Glutamatergic neuron (in vitro differentiated cells): ENCODE measurements around the gene GP1BB. TPM values are rescaled to one million over a fixed set of nuclear protein-coding genes. Genes with fewer than 3 reads are reported as not detected.

Experiments used
- DNase-seq: peaks from one replicate; pipeline ENCODE4 v3.0.0; 2022
- H3K27ac Mint-ChIP-seq: one replicate; pipeline ENCODE4 v1.8.0; 2020; ENCODE audit warnings: mild to moderate bottlenecking, mixed read lengths, inconsistent platforms; ENCODE audit not compliant: unreplicated experiment
- H3K27me3 Mint-ChIP-seq: one replicate; pipeline ENCODE4 v1.8.0; 2020; ENCODE audit warnings: mild to moderate bottlenecking, moderate library complexity, mixed read lengths, inconsistent platforms; ENCODE audit not compliant: unreplicated experiment
- H3K36me3 Mint-ChIP-seq: one replicate; pipeline ENCODE4 v1.8.0; 2020; ENCODE audit warnings: mild to moderate bottlenecking, mixed read lengths, inconsistent platforms; ENCODE audit not compliant: unreplicated experiment
- H3K4me1 Mint-ChIP-seq: one replicate; pipeline ENCODE4 v1.8.0; 2020; ENCODE audit warnings: mild to moderate bottlenecking, low read depth, mixed read lengths, inconsistent platforms; ENCODE audit not compliant: unreplicated experiment
- H3K4me3 Mint-ChIP-seq: one replicate; pipeline ENCODE4 v1.8.0; 2020; ENCODE audit warnings: mild to moderate bottlenecking, mixed read lengths, inconsistent platforms; ENCODE audit not compliant: unreplicated experiment
- H3K9me3 Mint-ChIP-seq: one replicate; pipeline ENCODE4 v1.8.0; 2020; ENCODE audit warnings: mild to moderate bottlenecking, moderate library complexity, mixed read lengths, inconsistent platforms; ENCODE audit not compliant: unreplicated experiment
- CTCF ChIP-seq: fragments of 200-600 bp; sonication (generic); IDR thresholded peaks from one replicate; pipeline ENCODE4 v1.5.0; 2021; ENCODE audit not compliant: partially characterized antibody, unreplicated experiment
- total RNA-seq: library from RNA; stranded (reverse); fragmentation: NEBNext Ultra II Directional; extraction: Animal tissue kit (Norgen Biotek cat#: 25700); gene quantifications from one replicate; pipeline ENCODE4 v1.2.1, GENCODE V29; 2021; ENCODE audit not compliant: unreplicated experiment

The GP1BB gene
- total RNA-seq, 1 donor from 2014 or later: 8.3 TPM

- H3K36me3 Mint-ChIP-seq: peaks cover 6% of the 10 kb centered on the region
- H3K9me3 Mint-ChIP-seq: peaks cover 12% of the 10 kb centered on the region
- no peak overlapping the region for H3K4me3 Mint-ChIP-seq
- TF ChIP-seq CTCF: peak; percentile 28
- H3K27ac Mint-ChIP-seq: no peak overlapping the region
- peaks cover 16% of the 10 kb centered on the region for H3K4me1 Mint-ChIP-seq
- no peak for DNase-seq
- peaks cover 49% of the 10 kb centered on the region for H3K27me3 Mint-ChIP-seq
Observed at GRCh38 chr22:19756288-19757128, 33.2 kb downstream of the GP1BB start.

GRCh38 chr22:19757140-19757984, 34.0 kb downstream of the GP1BB start:
- TF ChIP-seq CTCF: no peak
- Mint-ChIP-seq H3K36me3 (peaks cover 6% of the 10 kb centered on the region), H3K27ac (no peak overlapping the region), H3K4me3 (peak overlapping the region; percentile 55), H3K4me1 (peaks cover 18% of the 10 kb centered on the region), H3K9me3 (peaks cover 12% of the 10 kb centered on the region), H3K27me3 (peaks cover 53% of the 10 kb centered on the region)
- DNase-seq: no peak

- Mint-ChIP-seq H3K4me3 (peak overlapping the region; percentile 55), H3K27me3 (peaks cover 47% of the 10 kb centered on the region), H3K27ac (no peak overlapping the region), H3K36me3 (peaks cover 6% of the 10 kb centered on the region), H3K4me1 (peaks cover 15% of the 10 kb centered on the region), H3K9me3 (peaks cover 10% of the 10 kb centered on the region)
- TF ChIP-seq CTCF: no peak
- DNase-seq: no peak
Observed at GRCh38 chr22:19757985-19758895, 34.9 kb downstream of the GP1BB start.

GRCh38 chr22:19758896-19759426, 35.6 kb downstream of the GP1BB start:
- H3K27me3 Mint-ChIP-seq: peaks cover 40% of the 10 kb centered on the region
- peaks cover 6% of the 10 kb centered on the region for H3K36me3 Mint-ChIP-seq
- no peak overlapping the region for H3K4me3 Mint-ChIP-seq
- H3K9me3 Mint-ChIP-seq: peaks cover 10% of the 10 kb centered on the region
- no peak for DNase-seq
- peaks cover 13% of the 10 kb centered on the region for H3K4me1 Mint-ChIP-seq
- TF ChIP-seq CTCF: no peak
- no peak overlapping the region for H3K27ac Mint-ChIP-seq
